ENCODE results near the gene GCH1. TPM values are rescaled to one million over a fixed set of nuclear protein-coding genes. Genes with fewer than 3 reads are reported as not detected.

Gene GCH1
- total RNA-seq, 1 donor from 2014 or later = 3.6 TPM

DNA sequence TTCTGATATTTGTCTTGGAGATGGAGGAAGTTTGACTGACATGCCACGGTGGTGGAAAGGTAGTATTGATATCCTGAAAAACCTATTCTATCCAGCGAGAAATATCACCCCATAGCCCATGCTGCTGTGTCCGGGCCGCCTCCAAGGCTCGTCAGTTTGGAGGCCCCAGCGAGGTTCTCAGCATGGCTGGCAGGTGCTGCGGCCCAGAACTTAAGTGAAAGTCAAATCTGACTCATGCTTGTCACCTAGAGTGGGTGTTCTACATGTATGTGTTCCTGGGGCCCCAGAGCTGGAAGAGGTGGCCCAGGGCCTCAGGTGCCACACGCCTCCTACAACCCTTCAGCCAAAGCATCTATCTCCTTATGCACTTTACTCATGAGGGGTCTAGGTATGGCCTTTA lies 92.9 kb downstream of the GCH1 start:
- Histone ChIP-seq H4K20me1 (ENCODE audit: insufficient read depth, low read length) (no peaks in the 10 kb centered on the region), H3K4me3 (ENCODE audit: insufficient read depth, low read depth, low read length) (no peak overlapping the region), H3K9me3 (ENCODE audit: insufficient read depth, low read depth, low read length) (no peaks in the 10 kb centered on the region), H3K79me2 (ENCODE audit: insufficient read depth, low read length) (no peaks in the 10 kb centered on the region), H3K4me2 (ENCODE audit: low read length) (no peak overlapping the region), H3K27me3 (ENCODE audit: insufficient read depth, low read length) (peaks cover 3% of the 10 kb centered on the region), H3K9ac (ENCODE audit: low read length) (no peak overlapping the region), H3K36me3 (ENCODE audit: insufficient read depth, low read length) (no peaks in the 10 kb centered on the region), H2AFZ (ENCODE audit: low read depth, low read length) (no peak overlapping the region), H3K27ac (ENCODE audit: low read depth, low read length) (no peak overlapping the region), H3K4me1 (ENCODE audit: insufficient read depth, low read length) (peaks cover 4% of the 10 kb centered on the region)
- H3K9me3 Mint-ChIP-seq (ENCODE audit: unreplicated experiment) = peaks cover 5% of the 10 kb centered on the region
- peaks cover 2% of the 10 kb centered on the region for H3K36me3 Mint-ChIP-seq (ENCODE audit: low read depth, unreplicated experiment)
- DNase-seq (ENCODE audit: low read depth) (no peak), FAIRE-seq (no peak)
- no peak overlapping the region for H3K4me3 Mint-ChIP-seq (ENCODE audit: unreplicated experiment)
- TF ChIP-seq, protein P1, sequence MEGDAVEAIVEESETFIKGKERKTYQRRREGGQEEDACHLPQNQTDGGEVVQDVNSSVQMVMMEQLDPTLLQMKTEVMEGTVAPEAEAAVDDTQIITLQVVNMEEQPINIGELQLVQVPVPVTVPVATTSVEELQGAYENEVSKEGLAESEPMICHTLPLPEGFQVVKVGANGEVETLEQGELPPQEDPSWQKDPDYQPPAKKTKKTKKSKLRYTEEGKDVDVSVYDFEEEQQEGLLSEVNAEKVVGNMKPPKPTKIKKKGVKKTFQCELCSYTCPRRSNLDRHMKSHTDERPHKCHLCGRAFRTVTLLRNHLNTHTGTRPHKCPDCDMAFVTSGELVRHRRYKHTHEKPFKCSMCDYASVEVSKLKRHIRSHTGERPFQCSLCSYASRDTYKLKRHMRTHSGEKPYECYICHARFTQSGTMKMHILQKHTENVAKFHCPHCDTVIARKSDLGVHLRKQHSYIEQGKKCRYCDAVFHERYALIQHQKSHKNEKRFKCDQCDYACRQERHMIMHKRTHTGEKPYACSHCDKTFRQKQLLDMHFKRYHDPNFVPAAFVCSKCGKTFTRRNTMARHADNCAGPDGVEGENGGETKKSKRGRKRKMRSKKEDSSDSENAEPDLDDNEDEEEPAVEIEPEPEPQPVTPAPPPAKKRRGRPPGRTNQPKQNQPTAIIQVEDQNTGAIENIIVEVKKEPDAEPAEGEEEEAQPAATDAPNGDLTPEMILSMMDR (IDR thresholded peaks at IDR 0.05; ENCODE audit: insufficient read depth, low read depth, low read length) = no peak
- no peak for TF ChIP-seq EZH2 (IDR thresholded peaks at IDR 0.05; ENCODE audit: insufficient read depth, low read length)
- H3K27ac Mint-ChIP-seq (ENCODE audit: unreplicated experiment) = no peak overlapping the region
- H3K27me3 Mint-ChIP-seq (ENCODE audit: low read depth, unreplicated experiment) = peaks cover 29% of the 10 kb centered on the region
- no peaks in the 10 kb centered on the region for H3K4me1 Mint-ChIP-seq (ENCODE audit: low read depth, unreplicated experiment)

- Histone ChIP-seq H3K27me3 (ENCODE audit: insufficient read depth, low read length) (peaks cover 3% of the 10 kb centered on the region), H4K20me1 (ENCODE audit: insufficient read depth, low read length) (no peaks in the 10 kb centered on the region), H3K27ac (ENCODE audit: low read depth, low read length) (no peak overlapping the region), H3K4me3 (ENCODE audit: insufficient read depth, low read depth, low read length) (no peak overlapping the region), H3K4me2 (ENCODE audit: low read length) (no peak overlapping the region), H3K4me1 (ENCODE audit: insufficient read depth, low read length) (peaks cover 4% of the 10 kb centered on the region), H3K79me2 (ENCODE audit: insufficient read depth, low read length) (no peaks in the 10 kb centered on the region), H3K9ac (ENCODE audit: low read length) (no peak overlapping the region), H2AFZ (ENCODE audit: low read depth, low read length) (no peak overlapping the region), H3K9me3 (ENCODE audit: insufficient read depth, low read depth, low read length) (no peaks in the 10 kb centered on the region), H3K36me3 (ENCODE audit: insufficient read depth, low read length) (no peaks in the 10 kb centered on the region)
- H3K27me3 Mint-ChIP-seq (ENCODE audit: low read depth, unreplicated experiment) = peaks cover 37% of the 10 kb centered on the region
- no peak overlapping the region for H3K4me3 Mint-ChIP-seq (ENCODE audit: unreplicated experiment)
- FAIRE-seq = no peak
- no peak overlapping the region for H3K27ac Mint-ChIP-seq (ENCODE audit: unreplicated experiment)
- peaks cover 2% of the 10 kb centered on the region for H3K36me3 Mint-ChIP-seq (ENCODE audit: low read depth, unreplicated experiment)
- TF ChIP-seq EZH2 (IDR thresholded peaks at IDR 0.05; ENCODE audit: insufficient read depth, low read length) = no peak
- TF ChIP-seq, protein P1 (IDR thresholded peaks at IDR 0.05; ENCODE audit: insufficient read depth, low read depth, low read length) = no peak
- H3K4me1 Mint-ChIP-seq (ENCODE audit: low read depth, unreplicated experiment) = no peaks in the 10 kb centered on the region
- peaks cover 5% of the 10 kb centered on the region for H3K9me3 Mint-ChIP-seq (ENCODE audit: unreplicated experiment)
- DNase-seq (ENCODE audit: low read depth) = no peak
Measured at GRCh38 chr14:54808326-54809161, 94.1 kb downstream of the GCH1 start.

DNA sequence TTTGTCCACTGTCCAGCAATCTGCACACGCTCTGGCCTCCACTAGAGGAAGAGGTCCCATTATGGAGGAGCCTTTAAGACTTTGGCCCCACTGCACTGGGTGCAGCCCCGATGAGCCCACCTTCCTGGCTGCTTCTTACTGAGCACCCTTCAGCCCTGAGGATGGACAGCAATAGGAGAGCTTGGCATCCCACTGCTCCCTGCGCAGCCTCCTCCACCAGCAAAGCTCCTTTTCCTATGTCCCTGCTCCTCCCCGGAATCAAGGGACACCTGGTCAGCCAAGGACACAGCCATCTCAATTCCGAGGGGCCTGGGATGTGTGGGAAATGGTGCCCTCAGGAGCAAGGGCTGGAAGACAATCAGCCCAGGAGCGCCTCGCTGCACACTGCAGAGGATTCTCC lies 94.7 kb downstream of the GCH1 start:
- peaks cover 2% of the 10 kb centered on the region for H3K36me3 Mint-ChIP-seq (ENCODE audit: low read depth, unreplicated experiment)
- H3K4me2 ChIP-seq (ENCODE audit: low read length) = no peak overlapping the region
- no peak overlapping the region for H3K27ac Mint-ChIP-seq (ENCODE audit: unreplicated experiment)
- H3K27me3 ChIP-seq (ENCODE audit: insufficient read depth, low read length) = peaks cover 3% of the 10 kb centered on the region
- peaks cover 4% of the 10 kb centered on the region for H3K4me1 ChIP-seq (ENCODE audit: insufficient read depth, low read length)
- no peaks in the 10 kb centered on the region for H4K20me1 ChIP-seq (ENCODE audit: insufficient read depth, low read length)
- no peaks in the 10 kb centered on the region for H3K9me3 ChIP-seq (ENCODE audit: insufficient read depth, low read depth, low read length)
- H3K9me3 Mint-ChIP-seq (ENCODE audit: unreplicated experiment) = peaks cover 3% of the 10 kb centered on the region
- no peaks in the 10 kb centered on the region for H3K4me1 Mint-ChIP-seq (ENCODE audit: low read depth, unreplicated experiment)
- no peak overlapping the region for H3K27ac ChIP-seq (ENCODE audit: low read depth, low read length)
- FAIRE-seq (no peak), DNase-seq (ENCODE audit: low read depth) (no peak)
- H3K36me3 ChIP-seq (ENCODE audit: insufficient read depth, low read length) = no peaks in the 10 kb centered on the region
- no peaks in the 10 kb centered on the region for H3K79me2 ChIP-seq (ENCODE audit: insufficient read depth, low read length)
- no peak overlapping the region for H3K4me3 Mint-ChIP-seq (ENCODE audit: unreplicated experiment)
- peaks cover 39% of the 10 kb centered on the region for H3K27me3 Mint-ChIP-seq (ENCODE audit: low read depth, unreplicated experiment)
- no peak for TF ChIP-seq EZH2 (IDR thresholded peaks at IDR 0.05; ENCODE audit: insufficient read depth, low read length)
- TF ChIP-seq, protein P1 (IDR thresholded peaks at IDR 0.05; ENCODE audit: insufficient read depth, low read depth, low read length) = no peak
- H2AFZ ChIP-seq (ENCODE audit: low read depth, low read length) = no peak overlapping the region
- H3K9ac ChIP-seq (ENCODE audit: low read length) = no peak overlapping the region
- no peak overlapping the region for H3K4me3 ChIP-seq (ENCODE audit: insufficient read depth, low read depth, low read length)
